Smooth muscle cell (in vitro differentiated cells): ENCODE data around the gene TIMMDC1. TPM values are rescaled to one million over a fixed set of nuclear protein-coding genes. Genes with fewer than 3 reads are reported as not detected.

Experiments used
- DNase-seq: peaks from one replicate; lab custom pipeline; 2025; ENCODE audit not compliant: unreplicated experiment; lab: John Stamatoyannopoulos, UW
- H2AFZ ChIP-seq: fragments of 200-600 bp; sonication (generic); 2 replicates; pipeline ENCODE4 v1.6.0; 2016; ENCODE audit warnings: antibody characterized with exemption, low read depth, mild to moderate bottlenecking
- H3F3A ChIP-seq: fragments of 200-600 bp; sonication (generic); 2 replicates; pipeline ENCODE4 v1.6.0; 2017; ENCODE audit warnings: antibody characterized with exemption, low read depth
- H3K27ac ChIP-seq: fragments of 200-600 bp; sonication (generic); 2 replicates; pipeline ENCODE4 v1.5.1; 2016; ENCODE audit warnings: low read depth, mild to moderate bottlenecking
- H3K27me3 ChIP-seq: fragments of 200-600 bp; sonication (generic); 2 replicates; pipeline ENCODE4 v1.6.1; 2016; ENCODE audit warnings: low read depth, mild to moderate bottlenecking
- H3K36me3 ChIP-seq: fragments of 200-600 bp; sonication (generic); 2 replicates; pipeline ENCODE4 v1.5.1; 2016; ENCODE audit warnings: low read depth
- H3K4me1 ChIP-seq: fragments of 200-600 bp; sonication (generic); 2 replicates; pipeline ENCODE4 v1.5.1; 2016; ENCODE audit warnings: low read depth
- H3K4me2 ChIP-seq: fragments of 200-600 bp; sonication (generic); 2 replicates; pipeline ENCODE4 v1.6.0; 2016; ENCODE audit warnings: mild to moderate bottlenecking
- H3K4me3 ChIP-seq: fragments of 200-600 bp; sonication (generic); 2 replicates; pipeline ENCODE4 v1.5.1; 2016; ENCODE audit warnings: mild to moderate bottlenecking
- H3K79me2 ChIP-seq: fragments of 200-600 bp; sonication (generic); 2 replicates; pipeline ENCODE4 v1.6.0; 2016; ENCODE audit warnings: low read depth, mild to moderate bottlenecking
- H3K9ac ChIP-seq: fragments of 200-600 bp; sonication (generic); 2 replicates; pipeline ENCODE4 v1.6.0; 2016; ENCODE audit warnings: low read depth
- H3K9me3 ChIP-seq: fragments of 200-600 bp; sonication (generic); replicated peaks from 2 replicates; pipeline ENCODE4 v1.5.1; 2016; ENCODE audit warnings: low read depth
- H4K20me1 ChIP-seq: fragments of 200-600 bp; sonication (generic); 2 replicates; pipeline ENCODE4 v1.6.0; 2016; ENCODE audit warnings: low read depth
- CTCF ChIP-seq: fragments of 200-600 bp; sonication (generic); IDR thresholded peaks from 2 replicates; pipeline ENCODE4 v1.5.1; 2017; ENCODE audit warnings: borderline replicate concordance, mild to moderate bottlenecking, antibody characterized with exemption; ENCODE audit not compliant: insufficient read depth, poor library complexity, severe bottlenecking
- whole genome bisulfite sequencing: methylation state at CpG from one replicate; pipeline ENCODE4 v1.1.7; 2016; ENCODE audit warnings: low lambda C conversion rate; 5-methylcytosine and 5-hydroxymethylcytosine counted together
- polyA plus RNA-seq: library from polyadenylated mRNA; unstranded; fragments of >200 nt; fragmentation: Nextera tagmentation; extraction: Ambion mirVana; gene quantifications from 2 replicates; pipeline ENCODE4 v1.2.1, GENCODE V29; 2016
- total RNA-seq: library from RNA; depleted of rRNA; stranded (reverse); fragments of >200 nt; gene quantifications from 2 replicates; pipeline ENCODE4 v1.2.3, GENCODE V29; 2014

TIMMDC1 gene
- total and polyA plus RNA-seq, 2 experiments from 2014 or later = 83.8 to 156 TPM

- no peaks in the 10 kb centered on the region for H3K27me3 ChIP-seq
- H3K4me3 ChIP-seq = no peak overlapping the region
- H3K79me2 ChIP-seq = peaks cover 10% of the 10 kb centered on the region
- DNase-seq = no peak
- peaks cover 20% of the 10 kb centered on the region for H3K36me3 ChIP-seq
- no peak overlapping the region for H3K9ac ChIP-seq
- H4K20me1 ChIP-seq = peaks cover 14% of the 10 kb centered on the region
- H3F3A ChIP-seq = no peaks in the 10 kb centered on the region
- H3K9me3 ChIP-seq = no peaks in the 10 kb centered on the region
- no peak overlapping the region for H2AFZ ChIP-seq
- no peaks in the 10 kb centered on the region for H3K4me1 ChIP-seq
- TF ChIP-seq CTCF = no peak
- no peak overlapping the region for H3K27ac ChIP-seq
- no peak overlapping the region for H3K4me2 ChIP-seq
Observed at GRCh38 chr3:119510690-119511089, 12.3 kb downstream of the TIMMDC1 start.

GRCh38 chr3:119514637-119515036, 16.3 kb downstream of the TIMMDC1 start:
- Histone ChIP-seq H3K4me1 (no peaks in the 10 kb centered on the region), H3K4me2 (no peak overlapping the region), H3K9ac (no peak overlapping the region), H3K27ac (no peak overlapping the region), H3K27me3 (no peaks in the 10 kb centered on the region), H3K79me2 (no peaks in the 10 kb centered on the region), H4K20me1 (no peaks in the 10 kb centered on the region), H3K4me3 (no peak overlapping the region), H2AFZ (no peak overlapping the region), H3K9me3 (no peaks in the 10 kb centered on the region), H3F3A (no peaks in the 10 kb centered on the region), H3K36me3 (peaks cover 47% of the 10 kb centered on the region)
- no peak for TF ChIP-seq CTCF
- DNase-seq = no peak
- 94% methylated on average over 2 of the region's 2 CpGs for WGBS

- no peak for TF ChIP-seq CTCF
- no peaks in the 10 kb centered on the region for H3K4me1 ChIP-seq
- H2AFZ ChIP-seq = no peak overlapping the region
- no peak overlapping the region for H3K4me3 ChIP-seq
- no peak overlapping the region for H3K4me2 ChIP-seq
- peaks cover 4% of the 10 kb centered on the region for H3F3A ChIP-seq
- no peaks in the 10 kb centered on the region for H3K27me3 ChIP-seq
- no peaks in the 10 kb centered on the region for H4K20me1 ChIP-seq
- no peak overlapping the region for H3K9ac ChIP-seq
- 98% methylated on average over 2 of the region's 2 CpGs for WGBS
- no peaks in the 10 kb centered on the region for H3K9me3 ChIP-seq
- peaks cover 65% of the 10 kb centered on the region for H3K36me3 ChIP-seq
- H3K79me2 ChIP-seq = no peaks in the 10 kb centered on the region
- H3K27ac ChIP-seq = no peak overlapping the region
- DNase-seq = no peak
Observed at GRCh38 chr3:119517112-119517511, 18.8 kb downstream of the TIMMDC1 start.

- Histone ChIP-seq H3K27ac (no peak overlapping the region), H3K79me2 (no peaks in the 10 kb centered on the region), H3F3A (peaks cover 5% of the 10 kb centered on the region), H3K4me2 (no peak overlapping the region), H3K4me3 (no peak overlapping the region), H2AFZ (no peak overlapping the region), H3K27me3 (no peaks in the 10 kb centered on the region), H3K36me3 (peaks cover 65% of the 10 kb centered on the region), H3K4me1 (no peaks in the 10 kb centered on the region), H4K20me1 (no peaks in the 10 kb centered on the region), H3K9ac (no peak overlapping the region), H3K9me3 (no peaks in the 10 kb centered on the region)
- no peak for DNase-seq
- no peak for TF ChIP-seq CTCF
- WGBS = 100% methylated on average over 1 of the region's 1 CpG
Observed at GRCh38 chr3:119518026-119518425, 19.7 kb downstream of the TIMMDC1 start.
